GM12878 (cell line): Measurements from ENCODE around the gene EPS8L1. TPM values are rescaled to one million over a fixed set of nuclear protein-coding genes. Genes with fewer than 3 reads are reported as not detected.

Source experiments
- ATAC-seq: fragments of 200-7000 bp; cut with Tn5 transposase; 3 replicates; pipeline ENCODE4 v1.9.1; 2020; ENCODE audit warnings: mild to moderate bottlenecking, moderate library complexity
- BruUV-seq: library from RNA; stranded (reverse); fragments of 400-500 nt; replicated peaks from 2 replicates; lab custom pipeline; 2021; lab: Mats Ljungman, UMichigan
- CTCF ChIA-PET: fragments of 300-600 bp; sonication (Branson Sonifier 250); formaldehyde crosslinking; extraction: SDS; loops from one replicate; lab custom pipeline; 2021; ENCODE audit warnings: inconsistent platforms; lab: Yijun Ruan, JAX
- POLR2A ChIA-PET: fragments of 350-600 bp; formaldehyde crosslinking; extraction: SDS; loops from one replicate; lab custom pipeline; 2021; ENCODE audit warnings: inconsistent platforms; lab: Charles Lee
- RAD21 ChIA-PET: fragments of 300-600 bp; sonication (Branson Sonifier 250); formaldehyde crosslinking; loops from one replicate; lab custom pipeline; 2023; ENCODE audit warnings: antibody characterized with exemption; ENCODE audit not compliant: unreplicated experiment; lab: Charles Lee
- SMC1A ChIA-PET: fragments of 300-600 bp; sonication (Branson Sonifier 250); formaldehyde crosslinking; loops from one replicate; lab custom pipeline; 2023; ENCODE audit not compliant: unreplicated experiment, uncharacterized antibody; lab: Charles Lee
- DNase-seq: peaks from one replicate; pipeline ENCODE4 v3.0.0-alpha.2; 2011; ENCODE audit warnings: low read depth, low spot score
- FAIRE-seq: peaks from 3 replicates; lab custom pipeline; 2011; peaks lifted over from hg19 to GRCh38; lab: Jason Lieb, UNC
- H2AFZ ChIP-seq: 2 replicates; pipeline ENCODE4 v1.6.0; 2011; ENCODE audit warnings: low read depth, low read length, control low read depth; ENCODE audit not compliant: control insufficient read depth
- H3K27ac ChIP-seq: 2 replicates; pipeline ENCODE4 v1.5.1; 2011; ENCODE audit warnings: control low read depth; ENCODE audit not compliant: control insufficient read depth, insufficient read depth
- H3K27me3 ChIP-seq, 2 experiments: replicated peaks in 1 of 2; 2 replicates each; pipeline versions ENCODE4 v1.6.0 to v1.6.1; 2011; ENCODE audit warnings: low read length in 1 of 2; ENCODE audit not compliant: control insufficient read depth in 2 of 2, insufficient read depth in 2 of 2
- H3K36me3 ChIP-seq, 2 experiments: 2 replicates each; pipeline ENCODE4 v1.5.1; 2011; ENCODE audit warnings: low read length in 1 of 2; ENCODE audit not compliant: control insufficient read depth in 2 of 2, insufficient read depth in 2 of 2
- H3K4me1 ChIP-seq: 2 replicates; pipeline ENCODE4 v1.6.1; 2011; ENCODE audit warnings: mild to moderate bottlenecking, low read length, moderate library complexity, mixed read lengths; ENCODE audit not compliant: control insufficient read depth, insufficient read depth
- H3K4me2 ChIP-seq: 2 replicates; pipeline ENCODE4 v1.6.0; 2011; ENCODE audit warnings: control low read depth; ENCODE audit not compliant: control insufficient read depth, insufficient read depth
- H3K4me3 ChIP-seq: fragments of 200-600 bp; sonication (generic); 2 replicates; pipeline ENCODE4 v1.5.1; 2016
- H3K79me2 ChIP-seq: 2 replicates; pipeline ENCODE4 v1.6.0; 2011; ENCODE audit warnings: low read length; ENCODE audit not compliant: control insufficient read depth, insufficient read depth
- H3K9ac ChIP-seq: 2 replicates; pipeline ENCODE4 v1.8.0; 2011; ENCODE audit warnings: low read length, control low read depth, mixed read lengths; ENCODE audit not compliant: control insufficient read depth, insufficient read depth
- H3K9me3 ChIP-seq: replicated peaks from 3 replicates; pipeline ENCODE4 v1.5.1; 2011; ENCODE audit warnings: mild to moderate bottlenecking, low read length; ENCODE audit not compliant: control insufficient read depth, insufficient read depth
- H4K20me1 ChIP-seq: 2 replicates; pipeline ENCODE4 v1.6.0; 2011; ENCODE audit not compliant: control insufficient read depth, insufficient read depth
- ATF2 ChIP-seq: IDR thresholded peaks from 2 replicates; pipeline ENCODE4 v1.6.1; 2012; ENCODE audit warnings: low read length, inconsistent platforms
- CHD4 ChIP-seq: fragments of 200-600 bp; sonication (generic); IDR thresholded peaks from 2 replicates; pipeline ENCODE4 v1.6.1; 2016; ENCODE audit warnings: mild to moderate bottlenecking
- CREB1 ChIP-seq: IDR thresholded peaks from 2 replicates; pipeline ENCODE4 v1.6.1; 2012; ENCODE audit warnings: low read depth, mild to moderate bottlenecking, inconsistent platforms
- E2F4 ChIP-seq: IDR thresholded peaks from 2 replicates; pipeline ENCODE4 v1.6.1; 2012; ENCODE audit warnings: low read depth, low read length, improper control_type of control experiment
- FOXM1 ChIP-seq: IDR thresholded peaks from 2 replicates; pipeline ENCODE4 v1.6.1; 2012; ENCODE audit warnings: low read depth, mild to moderate bottlenecking, inconsistent platforms, low read length, moderate library complexity
- IRF5 ChIP-seq: fragments of 450-650 bp; IDR thresholded peaks from 2 replicates; pipeline ENCODE4 v1.6.1; 2017; ENCODE audit warnings: borderline replicate concordance
- MLLT1 ChIP-seq: fragments of 450-650 bp; IDR thresholded peaks from 2 replicates; pipeline ENCODE4 v1.6.1; 2016; ENCODE audit warnings: mild to moderate bottlenecking
- SKIL ChIP-seq: fragments of 450-650 bp; IDR thresholded peaks from 2 replicates; pipeline ENCODE4 v1.6.1; 2017; ENCODE audit warnings: mild to moderate bottlenecking, low read depth, inconsistent platforms; ENCODE audit not compliant: poor library complexity, severe bottlenecking
- TBL1XR1 ChIP-seq: IDR thresholded peaks from 2 replicates; pipeline ENCODE4 v1.6.1; 2012; ENCODE audit warnings: low read depth, low read length, improper control_type of control experiment
- ZSCAN29 ChIP-seq: fragments of 450-650 bp; IDR thresholded peaks from 2 replicates; pipeline ENCODE4 v1.6.1; 2017; ENCODE audit warnings: mild to moderate bottlenecking, moderate library complexity
- WGBS: methylation state at CpG from one replicate; pipeline ENCODE4 v1.1.6; 2016; ENCODE audit warnings: low lambda C conversion rate; ENCODE audit not compliant: insufficient replicate concordance, insufficient coverage; ENCODE audit errors: missing lambda C conversion rate; 5-methylcytosine and 5-hydroxymethylcytosine counted together
- in situ Hi-C: fragments of 300-500 bp; cut with MboI; formaldehyde crosslinking; loops from 9 replicates; pipeline ENCODE4 v1.14.3; 2018; ENCODE audit warnings: mixed read lengths
- intact Hi-C: fragments of 100-400 bp; cut with micrococcal nuclease; formaldehyde crosslinking; loops from one replicate; pipeline ENCODE4 v1.14.2; 2022; ENCODE audit not compliant: unreplicated experiment
- polyA plus RNA-seq, 11 experiments: library from polyadenylated mRNA; depleted of rRNA in 4 of 11; unstranded in 6 of 11; stranded (reverse) in 5 of 11; fragments of >200 nt; fragmentation: Nextera tagmentation in 4 of 11; fragmentation: Illumina TruSeq in 1 of 11; extraction: Ambion mirVana in 4 of 11; extraction: Trizol in 1 of 11; gene quantifications; 1 replicate in 1 of 11; 2 replicates in 10 of 11; pipeline versions ENCODE4 v1.2.1 to v1.2.3, GENCODE V29; 2011 to 2016; ENCODE audit warnings: inconsistent platforms in 2 of 11, missing spikeins in 2 of 11, low read depth in 1 of 11
- total RNA-seq, 4 experiments: library from RNA; depleted of rRNA in 3 of 4; stranded (reverse); fragments of >200 nt in 3 of 4; fragmentation: Illumina TruSeq in 1 of 4; extraction: Trizol in 1 of 4; gene quantifications; 2 replicates each; pipeline versions ENCODE4 v1.2.1 to v1.2.3, GENCODE V29; 2013 to 2021

EPS8L1 gene
- total and polyA plus RNA-seq, 10 of the 15 experiments (the other 5 are each of a cell fraction or from before 2014, with no cell fraction given) = 0.68 to 2.2 (median 0.96) TPM; not detected in 2

- no peak for ATAC-seq
- in situ Hi-C loops = no loop called here
- RAD21 ChIA-PET = no interaction called here
- Histone ChIP-seq H3K4me2 (no peak overlapping the region), H3K4me1 (no peaks in the 10 kb centered on the region), H3K36me3 (peaks cover 10 to 24% of the 10 kb centered on the region in 2 experiments), H3K27ac (no peak overlapping the region), H3K9ac (no peak overlapping the region), H3K4me3 (no peak overlapping the region), H2AFZ (no peak overlapping the region), H3K79me2 (no peaks in the 10 kb centered on the region), H4K20me1 (no peaks in the 10 kb centered on the region), H3K27me3 (no peaks in the 10 kb centered on the region), H3K9me3 (no peaks in the 10 kb centered on the region)
- SMC1A ChIA-PET = no interaction called here
- intact Hi-C loops = no loop called here
- POLR2A ChIA-PET = interaction anchor here (0.6 kb wide), 1 partner anchor 524 kb away, joined by 3 read pairs; no protein-coding TSS in a partner anchor
- no peak for FAIRE-seq
- CTCF ChIA-PET = interaction anchor here (0.9 kb wide), 1 partner anchor 43 kb away, joined by 3 read pairs; no protein-coding TSS in a partner anchor
- no peak for DNase-seq
- no TSS peak for BruUV-seq
- 98% methylated on average over 29 of the region's 30 CpGs for WGBS
- TF ChIP-seq SKIL (no peak), TBL1XR1 (no peak), CHD4 (no peak), CREB1 (no peak), IRF5 (no peak), MLLT1 (no peak), ATF2 (no peak), E2F4 (no peak), ZSCAN29 (no peak), FOXM1 (no peak)
Observed at GRCh38 chr19:55044771-55045716, 30.6 kb upstream of the EPS8L1 start.
